GM18526 (cell line): ENCODE results near the gene VEGFC.

Experiments
- POLR2A ChIP-seq: IDR thresholded peaks from 3 replicates; pipeline ENCODE4 v1.6.1; 2011; ENCODE audit not compliant: insufficient read length; ENCODE audit errors: extremely low read depth

VEGFC gene

GRCh38 chr4:176814770-176815169, 22.0 kb upstream of the VEGFC start:
- no peak for TF ChIP-seq POLR2A

DNA sequence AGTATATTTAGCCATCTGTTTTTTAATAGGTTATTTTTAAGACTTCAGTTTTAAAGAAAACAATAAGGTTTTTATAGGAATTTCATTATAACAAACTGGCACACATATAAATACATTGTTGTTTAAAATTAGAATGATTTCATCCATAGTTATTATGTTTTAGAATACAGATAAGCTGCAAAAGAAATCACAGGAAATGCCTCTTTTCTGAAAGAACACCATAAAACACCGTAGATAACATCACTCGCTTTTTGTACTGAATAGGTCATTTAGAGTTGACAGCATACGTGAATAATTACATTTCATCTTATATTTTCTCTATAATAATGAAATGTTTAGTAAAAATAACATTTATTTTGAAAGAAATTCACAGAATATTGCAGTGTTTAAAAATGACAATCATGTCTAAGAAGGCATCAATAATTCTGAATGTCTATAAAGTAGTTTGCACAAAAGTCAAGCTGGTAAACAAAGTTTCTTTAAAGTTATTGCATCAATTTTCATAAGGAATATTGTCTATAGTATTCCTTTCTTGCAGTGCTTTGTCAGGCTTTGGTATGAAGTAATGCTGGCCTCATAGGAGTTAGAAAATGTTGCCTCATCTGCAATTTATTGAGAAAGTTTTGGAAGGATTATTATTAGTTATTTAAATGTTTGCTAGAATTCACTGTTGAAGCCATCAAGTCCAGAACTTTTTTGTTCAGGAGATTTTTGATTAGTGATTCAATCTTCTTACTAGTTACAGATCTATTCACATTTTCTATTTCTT, 17.9 kb upstream of the VEGFC start:
- TF ChIP-seq POLR2A, result no peak

DNA sequence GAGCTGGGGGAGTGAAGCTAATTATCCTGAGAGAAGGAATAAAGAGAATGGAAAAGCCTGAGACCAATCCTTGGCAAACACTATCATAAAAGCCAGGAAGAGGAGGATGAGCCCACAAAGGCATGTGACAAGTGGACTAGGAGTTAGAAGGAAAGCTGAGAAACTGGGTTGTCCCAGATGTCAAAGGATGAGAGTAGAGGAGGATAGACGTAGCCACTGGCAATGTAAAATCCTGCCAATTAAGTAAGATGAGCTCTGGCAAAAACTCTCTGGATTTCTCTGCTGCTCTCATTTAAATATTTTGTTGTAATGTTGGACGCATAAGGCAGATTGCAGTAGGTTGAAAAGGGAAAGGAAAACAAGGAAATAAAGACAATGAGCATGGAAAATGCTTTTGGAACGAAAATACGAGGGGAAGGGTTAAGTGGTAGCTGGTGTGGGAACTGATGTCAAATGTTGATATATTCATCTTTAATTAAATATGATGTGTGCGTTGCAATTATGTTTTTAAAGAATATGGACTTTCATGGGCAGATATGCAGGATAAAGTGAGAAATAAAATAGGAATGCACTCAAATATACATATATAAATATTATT, 14.2 kb upstream of the VEGFC start:
- no peak for TF ChIP-seq POLR2A

GRCh38 chr4:176805155-176805554, 12.4 kb upstream of the VEGFC start:
- no peak for TF ChIP-seq POLR2A

DNA sequence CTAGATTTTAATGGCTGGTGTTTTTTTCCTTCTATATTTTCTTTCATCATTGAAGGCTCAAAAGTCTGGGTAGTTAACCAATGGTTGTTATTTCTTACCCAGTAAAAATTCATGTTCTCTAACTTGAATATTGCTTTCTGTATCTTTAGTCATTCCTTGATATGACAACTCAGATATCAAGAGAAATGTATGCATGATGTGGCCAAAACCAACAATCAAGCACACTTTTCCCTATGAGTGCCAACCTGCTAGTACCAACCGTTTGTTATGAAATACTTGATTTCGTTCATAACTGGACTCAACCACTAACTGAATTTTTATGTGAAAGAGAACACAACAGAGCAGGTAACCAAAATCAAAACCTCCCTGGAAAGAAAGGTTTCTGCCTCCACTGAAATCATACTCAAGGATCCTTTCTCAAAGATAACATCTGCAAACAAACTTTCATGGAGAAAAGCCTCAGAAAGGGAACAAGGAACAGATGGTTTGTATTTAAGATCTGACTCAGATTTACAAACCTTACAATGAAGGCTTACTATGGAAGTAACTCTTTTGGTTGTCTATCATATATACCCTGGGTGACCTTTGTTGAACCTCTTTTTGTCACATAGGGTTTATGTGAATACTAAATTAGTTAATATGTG, 8.3 kb upstream of the VEGFC start:
- no peak for TF ChIP-seq POLR2A

GRCh38 chr4:176799653-176800052, 6.9 kb upstream of the VEGFC start:
- no peak for TF ChIP-seq POLR2A

DNA sequence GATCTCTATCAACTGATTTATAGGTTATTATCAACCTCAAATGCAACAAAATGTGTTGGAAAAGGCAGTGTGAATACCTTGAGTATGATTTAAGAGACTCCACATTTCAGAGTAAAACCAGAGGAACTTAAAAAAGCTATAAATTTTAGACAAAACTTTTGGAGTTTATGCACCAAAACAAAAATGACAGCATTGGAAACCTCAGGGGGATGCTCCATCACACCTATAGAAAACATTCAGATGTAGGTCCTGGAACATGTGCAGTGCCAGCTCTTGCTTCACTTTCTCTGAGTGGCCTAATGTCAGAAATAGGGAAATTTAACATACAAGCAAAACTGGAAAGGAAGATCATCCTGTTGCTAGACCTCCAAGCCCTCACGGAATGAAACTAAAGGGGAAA, 5.8 kb upstream of the VEGFC start:
- no peak for TF ChIP-seq POLR2A

DNA sequence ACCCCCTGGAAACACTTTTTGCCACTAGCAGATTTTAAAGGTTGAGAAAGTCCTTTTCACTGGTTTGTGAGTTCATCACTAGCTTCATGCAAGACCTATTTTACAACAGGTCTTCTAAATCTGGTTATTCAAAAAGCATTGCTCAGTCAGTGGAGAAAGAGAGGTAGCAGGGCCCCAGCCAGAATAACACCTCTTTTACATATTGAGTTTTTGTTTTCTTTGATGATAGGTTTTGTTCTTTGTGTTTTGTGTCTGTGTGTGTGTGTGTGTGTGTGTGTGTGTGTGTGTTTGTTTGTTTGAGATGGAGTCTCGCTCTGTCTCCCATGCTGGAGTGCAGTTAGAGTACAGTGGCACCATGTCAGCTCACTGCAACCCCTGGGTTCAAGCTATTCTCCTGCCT, 2.7 kb upstream of the VEGFC start:
- no peak for TF ChIP-seq POLR2A

DNA sequence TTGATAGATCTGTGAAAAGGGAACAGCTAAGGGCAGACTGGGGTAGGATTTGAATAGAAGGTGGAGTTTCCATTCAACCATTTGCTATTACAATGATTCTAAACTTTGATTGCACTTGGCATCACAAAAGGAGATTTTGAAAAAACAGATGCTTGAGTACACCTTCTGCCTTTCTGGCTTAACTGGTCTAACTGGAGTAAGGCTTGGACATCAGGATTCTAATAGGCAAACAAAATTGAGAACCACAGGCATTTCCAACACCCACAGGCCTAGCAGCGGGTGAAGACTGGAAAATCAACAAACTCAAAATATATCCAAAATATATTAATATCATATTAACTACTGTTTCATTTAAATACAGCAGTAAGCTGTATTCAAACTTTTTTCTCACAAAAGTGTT, 1.9 kb upstream of the VEGFC start:
- TF ChIP-seq POLR2A, result no peak

DNA sequence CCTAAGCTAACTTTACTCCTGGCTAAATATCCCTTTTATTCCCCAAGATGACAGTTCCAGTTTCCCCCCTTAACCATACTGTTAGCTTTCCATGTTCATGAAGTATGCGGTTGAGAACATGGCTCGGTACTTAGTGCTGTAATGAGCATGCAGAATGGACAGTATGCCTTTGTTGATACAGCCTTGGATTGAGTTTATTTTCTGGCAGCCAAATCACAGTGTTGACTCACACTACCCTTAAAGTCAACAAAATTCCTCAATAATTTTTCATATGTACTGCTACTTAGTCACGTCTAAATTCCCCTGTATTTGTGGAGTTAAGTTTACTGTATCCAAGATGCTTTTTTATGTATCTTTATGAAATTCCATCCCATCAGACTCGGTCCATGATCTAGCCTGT, 1.4 kb upstream of the VEGFC start:
- TF ChIP-seq POLR2A, result no peak

GRCh38 chr4:176793060-176793605, 411 bp upstream of the VEGFC start:
- TF ChIP-seq POLR2A, result no peak

GRCh38 chr4:176791591-176792325, 964 bp downstream of the VEGFC start:
- no peak for TF ChIP-seq POLR2A

GRCh38 chr4:176790398-176790797, 2.3 kb downstream of the VEGFC start:
- no peak for TF ChIP-seq POLR2A

DNA sequence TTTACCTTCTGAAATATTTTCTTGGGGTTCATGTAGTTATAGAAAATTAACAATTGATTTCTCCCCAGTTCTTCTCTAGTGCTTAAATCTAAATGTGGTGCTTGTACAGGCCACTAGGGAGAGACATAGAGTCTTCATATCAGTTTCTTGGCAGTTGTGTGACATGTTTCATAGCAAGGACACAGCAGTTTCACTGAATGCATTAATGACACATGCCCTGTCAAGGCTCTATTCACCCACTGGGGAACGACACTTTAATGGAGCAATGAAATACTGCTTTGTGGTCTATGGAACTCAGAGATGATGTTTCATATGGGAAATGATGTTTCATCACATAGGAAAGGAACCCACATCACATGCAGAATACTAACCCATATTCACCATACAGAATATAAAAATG, 2.8 kb downstream of the VEGFC start:
- no peak for TF ChIP-seq POLR2A

DNA sequence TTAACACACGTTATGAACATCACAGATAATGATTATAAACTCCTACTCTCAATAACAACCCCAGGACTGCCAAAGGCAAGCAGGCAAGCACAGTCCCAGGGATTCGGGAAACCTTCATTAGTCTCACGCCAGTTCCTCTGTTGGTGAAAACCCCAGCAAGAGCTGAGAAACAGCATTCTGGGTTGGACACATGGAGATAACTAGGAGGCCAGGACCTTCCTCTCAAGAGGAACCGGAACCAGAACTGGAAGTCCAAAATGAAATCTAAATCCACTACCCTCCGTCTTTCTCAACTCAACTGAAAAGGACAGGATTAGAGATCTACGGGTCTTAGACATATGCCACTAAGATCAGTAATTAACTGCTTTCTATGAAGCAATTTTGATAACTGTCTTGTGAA, 3.8 kb downstream of the VEGFC start:
- no peak for TF ChIP-seq POLR2A
